Ishikawa (cell line): ENCODE data around the gene SLC25A45.

ENCODE experiments used
- CEBPB ChIP-seq: IDR thresholded peaks from 2 replicates; pipeline ENCODE4 v1.6.1; 2012
- CREB1 ChIP-seq: IDR thresholded peaks from 2 replicates; pipeline ENCODE4 v1.6.1; 2012; ENCODE audit warnings: low read depth
- EGR1 ChIP-seq: IDR thresholded peaks from 2 replicates; pipeline ENCODE4 v1.6.1; 2012
- EP300 ChIP-seq: IDR thresholded peaks from 2 replicates; pipeline ENCODE4 v1.6.1; 2012; ENCODE audit warnings: borderline replicate concordance
- FOXM1 ChIP-seq: IDR thresholded peaks from 2 replicates; pipeline ENCODE4 v1.6.1; 2012; ENCODE audit warnings: low read depth, borderline replicate concordance
- MAX ChIP-seq: IDR thresholded peaks from 2 replicates; pipeline ENCODE4 v1.6.1; 2012
- NFIC ChIP-seq: IDR thresholded peaks from 2 replicates; pipeline ENCODE4 v1.6.1; 2012
- RAD21 ChIP-seq: IDR thresholded peaks from 2 replicates; pipeline ENCODE4 v1.6.1; 2012; ENCODE audit warnings: low read depth
- TAF1 ChIP-seq: IDR thresholded peaks from 2 replicates; pipeline ENCODE4 v1.6.1; 2012; ENCODE audit warnings: low read depth, mild to moderate bottlenecking
- TCF12 ChIP-seq: IDR thresholded peaks from 2 replicates; pipeline ENCODE4 v1.6.1; 2012; ENCODE audit warnings: low read depth
- TEAD4 ChIP-seq: IDR thresholded peaks from 2 replicates; pipeline ENCODE4 v1.6.1; 2012
- USF1 ChIP-seq: IDR thresholded peaks from 2 replicates; pipeline ENCODE4 v1.6.1; 2012
- YY1 ChIP-seq: IDR thresholded peaks from 2 replicates; pipeline ENCODE4 v1.6.1; 2012; ENCODE audit warnings: low read depth
- ZBTB7A ChIP-seq: IDR thresholded peaks from 2 replicates; pipeline ENCODE4 v1.6.1; 2012; ENCODE audit warnings: low read depth
- TF ChIP-seq, protein P1 (sequence below): IDR thresholded peaks from 2 replicates; pipeline ENCODE4 v1.6.1; 2012; ENCODE audit warnings: low read depth, mild to moderate bottlenecking

SLC25A45 gene

DNA sequence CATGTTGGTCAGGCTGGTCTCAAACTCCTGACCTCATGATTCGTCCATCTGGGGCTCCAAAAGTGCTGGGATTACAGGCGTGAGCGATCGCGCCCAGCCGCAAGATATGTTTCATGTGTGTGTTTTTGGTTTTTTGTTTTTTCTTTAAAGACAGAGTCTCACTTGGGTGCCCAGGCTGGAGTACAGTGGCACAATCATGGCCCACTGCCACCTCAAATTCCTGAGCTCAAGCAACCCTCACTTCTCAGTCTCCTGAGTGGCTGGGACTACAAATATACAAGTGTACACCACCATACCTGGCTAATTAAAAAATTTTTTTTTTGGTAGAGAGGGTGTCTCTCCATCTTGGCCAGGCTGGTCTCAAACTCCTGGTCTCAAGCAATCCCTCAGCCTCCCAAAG, 19.5 kb downstream of the SLC25A45 start:
- TF ChIP-seq EP300 = no peak
- no peak for TF ChIP-seq NFIC

GRCh38 chr11:65362320-65362931, 20.0 kb downstream of the SLC25A45 start:
- no peak for TF ChIP-seq ZBTB7A
- no peak for TF ChIP-seq EP300
- no peak for TF ChIP-seq NFIC
- no peak for TF ChIP-seq EGR1
- TF ChIP-seq FOXM1 = no peak
- TF ChIP-seq CREB1 = no peak
- no peak for TF ChIP-seq USF1

DNA sequence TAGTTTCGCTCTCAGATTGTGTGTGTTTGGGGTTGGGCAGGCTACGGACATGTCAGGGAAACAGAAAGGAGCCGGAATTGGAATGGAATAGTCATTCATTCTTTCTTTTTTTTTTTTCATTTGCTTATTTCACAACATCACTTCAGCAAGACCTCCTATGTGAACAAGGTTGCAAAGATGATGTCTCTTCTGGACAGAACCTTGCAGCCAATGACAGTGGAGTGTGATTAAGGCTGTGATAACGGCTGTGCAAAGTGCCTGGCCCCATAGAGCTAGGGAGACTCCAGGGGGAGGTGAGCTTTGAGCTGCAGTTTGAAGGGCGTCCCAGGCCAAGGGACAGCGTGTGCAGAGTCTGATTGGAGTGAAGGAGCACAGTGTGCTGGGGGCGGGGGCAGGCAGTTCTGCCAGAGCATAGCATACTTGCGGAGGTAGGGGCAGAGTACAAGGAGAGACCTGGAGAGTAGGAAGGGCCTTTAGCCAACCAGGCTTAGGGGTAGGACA, 24.5 kb downstream of the SLC25A45 start:
- TF ChIP-seq TEAD4 = no peak
- TF ChIP-seq FOXM1 = no peak
- TF ChIP-seq EP300 = no peak
- TF ChIP-seq, protein P1, sequence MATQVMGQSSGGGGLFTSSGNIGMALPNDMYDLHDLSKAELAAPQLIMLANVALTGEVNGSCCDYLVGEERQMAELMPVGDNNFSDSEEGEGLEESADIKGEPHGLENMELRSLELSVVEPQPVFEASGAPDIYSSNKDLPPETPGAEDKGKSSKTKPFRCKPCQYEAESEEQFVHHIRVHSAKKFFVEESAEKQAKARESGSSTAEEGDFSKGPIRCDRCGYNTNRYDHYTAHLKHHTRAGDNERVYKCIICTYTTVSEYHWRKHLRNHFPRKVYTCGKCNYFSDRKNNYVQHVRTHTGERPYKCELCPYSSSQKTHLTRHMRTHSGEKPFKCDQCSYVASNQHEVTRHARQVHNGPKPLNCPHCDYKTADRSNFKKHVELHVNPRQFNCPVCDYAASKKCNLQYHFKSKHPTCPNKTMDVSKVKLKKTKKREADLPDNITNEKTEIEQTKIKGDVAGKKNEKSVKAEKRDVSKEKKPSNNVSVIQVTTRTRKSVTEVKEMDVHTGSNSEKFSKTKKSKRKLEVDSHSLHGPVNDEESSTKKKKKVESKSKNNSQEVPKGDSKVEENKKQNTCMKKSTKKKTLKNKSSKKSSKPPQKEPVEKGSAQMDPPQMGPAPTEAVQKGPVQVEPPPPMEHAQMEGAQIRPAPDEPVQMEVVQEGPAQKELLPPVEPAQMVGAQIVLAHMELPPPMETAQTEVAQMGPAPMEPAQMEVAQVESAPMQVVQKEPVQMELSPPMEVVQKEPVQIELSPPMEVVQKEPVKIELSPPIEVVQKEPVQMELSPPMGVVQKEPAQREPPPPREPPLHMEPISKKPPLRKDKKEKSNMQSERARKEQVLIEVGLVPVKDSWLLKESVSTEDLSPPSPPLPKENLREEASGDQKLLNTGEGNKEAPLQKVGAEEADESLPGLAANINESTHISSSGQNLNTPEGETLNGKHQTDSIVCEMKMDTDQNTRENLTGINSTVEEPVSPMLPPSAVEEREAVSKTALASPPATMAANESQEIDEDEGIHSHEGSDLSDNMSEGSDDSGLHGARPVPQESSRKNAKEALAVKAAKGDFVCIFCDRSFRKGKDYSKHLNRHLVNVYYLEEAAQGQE = no peak
- no peak for TF ChIP-seq CEBPB
- no peak for TF ChIP-seq NFIC
- TF ChIP-seq YY1 = no peak
- TF ChIP-seq EGR1 = no peak
- TF ChIP-seq RAD21 = no peak
- TF ChIP-seq MAX = no peak
- no peak for TF ChIP-seq CREB1
- no peak for TF ChIP-seq TAF1
- no peak for TF ChIP-seq ZBTB7A
- no peak for TF ChIP-seq TCF12
- no peak for TF ChIP-seq USF1

GRCh38 chr11:65356394-65356972, 26.0 kb downstream of the SLC25A45 start:
- TF ChIP-seq RAD21 (no peak), EGR1 (no peak), ZBTB7A (no peak), YY1 (no peak), MAX (no peak)

GRCh38 chr11:65355776-65356393, 26.6 kb downstream of the SLC25A45 start:
- no peak for TF ChIP-seq USF1
- TF ChIP-seq TCF12 = no peak
- no peak for TF ChIP-seq RAD21
- no peak for TF ChIP-seq CEBPB
- no peak for TF ChIP-seq ZBTB7A
- no peak for TF ChIP-seq TAF1
- TF ChIP-seq YY1 = no peak
- TF ChIP-seq FOXM1 = no peak
- TF ChIP-seq MAX = no peak
- no peak for TF ChIP-seq EGR1
- TF ChIP-seq, protein P1 = no peak
- TF ChIP-seq TEAD4 = no peak
- no peak for TF ChIP-seq EP300
- no peak for TF ChIP-seq CREB1
- no peak for TF ChIP-seq NFIC
